ENCODE data around the gene RCAN1.

RCAN1 gene

GRCh38 chr21:34543017-34543416 is 71.9 kb downstream of the RCAN1 start:
- no peak for TF ChIP-seq CREB1 (IDR thresholded peaks at IDR 0.05; ENCODE audit: low read depth)
- TF ChIP-seq MAX (IDR thresholded peaks at IDR 0.05), result no peak
- TF ChIP-seq FOXM1 (IDR thresholded peaks at IDR 0.05; ENCODE audit: borderline replicate concordance, low read depth), result no peak
- TF ChIP-seq NFIC (IDR thresholded peaks at IDR 0.05), result no peak
- TF ChIP-seq EP300 (IDR thresholded peaks at IDR 0.05; ENCODE audit: borderline replicate concordance), result no peak
- TF ChIP-seq RAD21 (IDR thresholded peaks at IDR 0.05; ENCODE audit: low read depth), result no peak
- TF ChIP-seq YY1 (IDR thresholded peaks at IDR 0.05; ENCODE audit: low read depth), result no peak
- no peak for TF ChIP-seq ZBTB7A (IDR thresholded peaks at IDR 0.05; ENCODE audit: low read depth)
- no peak for TF ChIP-seq REST (IDR thresholded peaks at IDR 0.05; ENCODE audit: low read depth)
- TF ChIP-seq TEAD4 (IDR thresholded peaks at IDR 0.05), result no peak

GRCh38 chr21:34540206-34540605 is 74.7 kb downstream of the RCAN1 start:
- TF ChIP-seq EP300 (IDR thresholded peaks at IDR 0.05; ENCODE audit: borderline replicate concordance), result no peak
- TF ChIP-seq TAF1 (IDR thresholded peaks at IDR 0.05; ENCODE audit: low read depth), result no peak

GRCh38 chr21:34537838-34538237 is 77.1 kb downstream of the RCAN1 start:
- TF ChIP-seq TAF1 (IDR thresholded peaks at IDR 0.05; ENCODE audit: low read depth), result no peak
- TF ChIP-seq CEBPB (IDR thresholded peaks at IDR 0.05), result no peak
- TF ChIP-seq FOXM1 (IDR thresholded peaks at IDR 0.05; ENCODE audit: borderline replicate concordance, low read depth), result no peak
- TF ChIP-seq REST (IDR thresholded peaks at IDR 0.05; ENCODE audit: low read depth), result no peak
- TF ChIP-seq YY1 (IDR thresholded peaks at IDR 0.05; ENCODE audit: low read depth), result no peak
- no peak for TF ChIP-seq EGR1 (IDR thresholded peaks at IDR 0.05)
- TF ChIP-seq TCF12 (IDR thresholded peaks at IDR 0.05; ENCODE audit: low read depth), result no peak
- TF ChIP-seq RAD21 (IDR thresholded peaks at IDR 0.05; ENCODE audit: low read depth), result no peak
- TF ChIP-seq ZBTB7A (IDR thresholded peaks at IDR 0.05; ENCODE audit: low read depth), result no peak
- no peak for TF ChIP-seq CREB1 (IDR thresholded peaks at IDR 0.05; ENCODE audit: low read depth)
- TF ChIP-seq TEAD4 (IDR thresholded peaks at IDR 0.05), result no peak
- TF ChIP-seq USF1 (IDR thresholded peaks at IDR 0.05), result no peak

- TF ChIP-seq MAX (IDR thresholded peaks at IDR 0.05) (no peak), EGR1 (IDR thresholded peaks at IDR 0.05) (no peak), FOXM1 (IDR thresholded peaks at IDR 0.05; ENCODE audit: borderline replicate concordance, low read depth) (no peak), YY1 (IDR thresholded peaks at IDR 0.05; ENCODE audit: low read depth) (no peak)
Measured at GRCh38 chr21:34536820-34537219, 78.1 kb downstream of the RCAN1 start.

GRCh38 chr21:34536311-34536710 is 78.6 kb downstream of the RCAN1 start:
- TF ChIP-seq ZBTB7A (IDR thresholded peaks at IDR 0.05; ENCODE audit: low read depth), result no peak
- TF ChIP-seq CEBPB (IDR thresholded peaks at IDR 0.05), result no peak

GRCh38 chr21:34535886-34536285 is 79.0 kb downstream of the RCAN1 start:
- TF ChIP-seq ZBTB7A (IDR thresholded peaks at IDR 0.05; ENCODE audit: low read depth), result no peak
- TF ChIP-seq TCF12 (IDR thresholded peaks at IDR 0.05; ENCODE audit: low read depth), result no peak

- TF ChIP-seq TCF12 (IDR thresholded peaks at IDR 0.05; ENCODE audit: low read depth), result no peak
- no peak for TF ChIP-seq TAF1 (IDR thresholded peaks at IDR 0.05; ENCODE audit: low read depth)
- no peak for TF ChIP-seq EP300 (IDR thresholded peaks at IDR 0.05; ENCODE audit: borderline replicate concordance)
- no peak for TF ChIP-seq FOXM1 (IDR thresholded peaks at IDR 0.05; ENCODE audit: borderline replicate concordance, low read depth)
- no peak for TF ChIP-seq NFIC (IDR thresholded peaks at IDR 0.05)
- TF ChIP-seq TEAD4 (IDR thresholded peaks at IDR 0.05), result no peak
- TF ChIP-seq EGR1 (IDR thresholded peaks at IDR 0.05), result no peak
- no peak for TF ChIP-seq ZBTB7A (IDR thresholded peaks at IDR 0.05; ENCODE audit: low read depth)
- no peak for TF ChIP-seq MAX (IDR thresholded peaks at IDR 0.05)
- TF ChIP-seq REST (IDR thresholded peaks at IDR 0.05; ENCODE audit: low read depth), result no peak
- no peak for TF ChIP-seq RAD21 (IDR thresholded peaks at IDR 0.05; ENCODE audit: low read depth)
- no peak for TF ChIP-seq YY1 (IDR thresholded peaks at IDR 0.05; ENCODE audit: low read depth)
- TF ChIP-seq USF1 (IDR thresholded peaks at IDR 0.05), result no peak
Measured at GRCh38 chr21:34534522-34534921, 80.4 kb downstream of the RCAN1 start.

Measured in Ishikawa (cell line).